ENCODE measurements around the gene PFDN4. TPM values are rescaled to one million over a fixed set of nuclear protein-coding genes. Genes with fewer than 3 reads are reported as not detected.
"Not testable (repeated sequence)": the region's sequence is repeated elsewhere in the genome, so short reads cannot be mapped to it uniquely, and the experiment has no call there.

The PFDN4 gene
- total and polyA plus RNA-seq, 4 experiments from 2014 or later = 15.2 to 70.7 (median 30.2) TPM

- ChIA-PET POLR2A (ENCODE audit: partially characterized antibody) (no interaction called here), CTCF (ENCODE audit: partially characterized antibody) (interaction anchor here (1.7 kb wide), 1 partner anchor 20 kb away, joined by 3 read pairs; no protein-coding TSS in a partner anchor)
- Histone ChIP-seq H3K9me3 (ENCODE audit: control insufficient read depth in 1 of 2, low read length in 2 of 2) (peaks cover 0 to 4% of the 10 kb centered on the region in 2 donors), H3K4me3 (ENCODE audit: low read length in 2 of 2) (no peak overlapping the region), H3K27ac (ENCODE audit: low read depth, low read length) (no peak overlapping the region), H3K4me1 (ENCODE audit: insufficient read depth, low read length) (no peaks in the 10 kb centered on the region), H3K36me3 (ENCODE audit: insufficient read depth, low read length) (no peaks in the 10 kb centered on the region), H3K27me3 (ENCODE audit: insufficient read depth, low read length) (no peaks in the 10 kb centered on the region)
- H3K9me3 Mint-ChIP-seq = peaks cover 0 to 19% (median 6%) of the 10 kb centered on the region in 8 donors
- peaks cover 21 to 28% of the 10 kb centered on the region in 2 donors for H3K27me3 Mint-ChIP-seq
- no peak overlapping the region for H3K27ac Mint-ChIP-seq
- no peak for DNase-seq
- H3K36me3 Mint-ChIP-seq = no peaks in the 10 kb centered on the region
- no peak overlapping the region for H3K4me3 Mint-ChIP-seq
- intact Hi-C loops (cut with micrococcal nuclease) = no loop called here
- H3K4me1 Mint-ChIP-seq = no peaks in the 10 kb centered on the region
Observed at GRCh38 chr20:54234991-54235390, 27.1 kb downstream of the PFDN4 start.

- ChIA-PET CTCF (ENCODE audit: partially characterized antibody) (no interaction called here), POLR2A (ENCODE audit: partially characterized antibody) (interaction anchor here (0.7 kb wide), 1 partner anchor 361 kb away, joined by 3 read pairs; no protein-coding TSS in a partner anchor)
- Histone ChIP-seq H3K27ac (ENCODE audit: low read depth, low read length) (no peak overlapping the region), H3K4me1 (ENCODE audit: insufficient read depth, low read length) (no peaks in the 10 kb centered on the region), H3K4me3 (ENCODE audit: low read length in 2 of 2) (no peak overlapping the region), H3K36me3 (ENCODE audit: insufficient read depth, low read length) (no peaks in the 10 kb centered on the region), H3K27me3 (ENCODE audit: insufficient read depth, low read length) (no peaks in the 10 kb centered on the region), H3K9me3 (ENCODE audit: control insufficient read depth in 1 of 2, low read length in 2 of 2) (peaks cover 0 to 4% of the 10 kb centered on the region in 2 donors)
- Mint-ChIP-seq H3K4me3 (no peak overlapping the region), H3K36me3 (no peaks in the 10 kb centered on the region), H3K4me1 (no peaks in the 10 kb centered on the region), H3K27me3 (peaks cover 23 to 31% of the 10 kb centered on the region in 2 donors), H3K27ac (no peak overlapping the region), H3K9me3 (peaks cover 0 to 9% (median 4%) of the 10 kb centered on the region in 8 donors)
- intact Hi-C loops (cut with micrococcal nuclease) = no loop called here
- DNase-seq = no peak
Observed at GRCh38 chr20:54237116-54237943, 29.4 kb downstream of the PFDN4 start.

GRCh38 chr20:54244113-54244512 is 36.2 kb downstream of the PFDN4 start:
- no peak overlapping the region for H3K27ac Mint-ChIP-seq
- Histone ChIP-seq H3K27ac (ENCODE audit: low read depth, low read length) (no peak overlapping the region), H3K36me3 (ENCODE audit: insufficient read depth, low read length) (no peaks in the 10 kb centered on the region), H3K4me1 (ENCODE audit: insufficient read depth, low read length) (no peaks in the 10 kb centered on the region), H3K27me3 (ENCODE audit: insufficient read depth, low read length) (no peaks in the 10 kb centered on the region), H3K9me3 (ENCODE audit: control insufficient read depth in 1 of 2, low read length in 2 of 2) (no peaks in the 10 kb centered on the region), H3K4me3 (ENCODE audit: low read length in 2 of 2) (no peak overlapping the region)
- peaks cover 0 to 15% (median 5%) of the 10 kb centered on the region in 8 donors for H3K9me3 Mint-ChIP-seq
- CTCF ChIA-PET (ENCODE audit: partially characterized antibody) = interaction anchor here (1.0 kb wide), 1 partner anchor 140 kb away, joined by 4 read pairs; no protein-coding TSS in a partner anchor
- peaks cover 5 to 9% of the 10 kb centered on the region in 2 donors for H3K27me3 Mint-ChIP-seq
- H3K4me1 Mint-ChIP-seq = no peaks in the 10 kb centered on the region
- DNase-seq = no peak
- intact Hi-C loops (cut with micrococcal nuclease) = no loop called here
- POLR2A ChIA-PET (ENCODE audit: partially characterized antibody) = no interaction called here
- H3K36me3 Mint-ChIP-seq = no peaks in the 10 kb centered on the region
- no peak overlapping the region for H3K4me3 Mint-ChIP-seq

GRCh38 chr20:54248705-54249104 is 40.8 kb downstream of the PFDN4 start:
- H3K4me3 Mint-ChIP-seq; CTCF ChIA-PET (ENCODE audit: partially characterized antibody); H3K36me3 Mint-ChIP-seq; H3K27me3 ChIP-seq (ENCODE audit: insufficient read depth, low read length); H3K9me3 ChIP-seq (ENCODE audit: control insufficient read depth in 1 of 2, low read length in 2 of 2); H3K27ac ChIP-seq (ENCODE audit: low read depth, low read length); H3K36me3 ChIP-seq (ENCODE audit: insufficient read depth, low read length); POLR2A ChIA-PET (ENCODE audit: partially characterized antibody); DNase-seq; H3K4me3 ChIP-seq (ENCODE audit: low read length in 2 of 2); H3K27ac Mint-ChIP-seq; intact Hi-C loops (cut with micrococcal nuclease); H3K9me3 Mint-ChIP-seq; H3K4me1 ChIP-seq (ENCODE audit: insufficient read depth, low read length); H3K4me1 Mint-ChIP-seq; H3K27me3 Mint-ChIP-seq: not testable (repeated sequence)

- no peak for DNase-seq
- ChIA-PET CTCF (ENCODE audit: partially characterized antibody) (no interaction called here), POLR2A (ENCODE audit: partially characterized antibody) (no interaction called here)
Observed at GRCh38 chr20:54250691-54251090, 42.8 kb downstream of the PFDN4 start.

GRCh38 chr20:54251096-54251495 is 43.2 kb downstream of the PFDN4 start:
- Histone ChIP-seq H3K27me3 (ENCODE audit: insufficient read depth, low read length) (no peaks in the 10 kb centered on the region), H3K27ac (ENCODE audit: low read depth, low read length) (no peak overlapping the region), H3K36me3 (ENCODE audit: insufficient read depth, low read length) (no peaks in the 10 kb centered on the region), H3K9me3 (ENCODE audit: control insufficient read depth in 1 of 2, low read length in 2 of 2) (no peaks in the 10 kb centered on the region), H3K4me1 (ENCODE audit: insufficient read depth, low read length) (no peaks in the 10 kb centered on the region), H3K4me3 (ENCODE audit: low read length in 2 of 2) (no peak overlapping the region)
- H3K27ac Mint-ChIP-seq = no peak overlapping the region
- no peak overlapping the region for H3K4me3 Mint-ChIP-seq
- no peak for DNase-seq
- H3K36me3 Mint-ChIP-seq = no peaks in the 10 kb centered on the region
- H3K4me1 Mint-ChIP-seq = no peaks in the 10 kb centered on the region
- ChIA-PET CTCF (ENCODE audit: partially characterized antibody) (no interaction called here), POLR2A (ENCODE audit: partially characterized antibody) (no interaction called here)
- H3K27me3 Mint-ChIP-seq = peaks cover 0 to 4% of the 10 kb centered on the region in 2 donors
- peaks cover 0 to 6% (median 0%) of the 10 kb centered on the region in 8 donors for H3K9me3 Mint-ChIP-seq
- intact Hi-C loops (cut with micrococcal nuclease) = no loop called here

More at GRCh38 chr20:54250691-54251090, 42.8 kb downstream of the PFDN4 start:
- Histone ChIP-seq H3K4me3 (ENCODE audit: low read length in 2 of 2) (no peak overlapping the region), H3K27me3 (ENCODE audit: insufficient read depth, low read length) (no peaks in the 10 kb centered on the region), H3K9me3 (ENCODE audit: control insufficient read depth in 1 of 2, low read length in 2 of 2) (no peaks in the 10 kb centered on the region), H3K27ac (ENCODE audit: low read depth, low read length) (no peak overlapping the region), H3K36me3 (ENCODE audit: insufficient read depth, low read length) (no peaks in the 10 kb centered on the region), H3K4me1 (ENCODE audit: insufficient read depth, low read length) (no peaks in the 10 kb centered on the region)
- no peak overlapping the region for H3K27ac Mint-ChIP-seq
- H3K4me3 Mint-ChIP-seq = no peak overlapping the region
- intact Hi-C loops (cut with micrococcal nuclease) = no loop called here
- peaks cover 0 to 6% (median 0%) of the 10 kb centered on the region in 8 donors for H3K9me3 Mint-ChIP-seq
- no peaks in the 10 kb centered on the region for H3K36me3 Mint-ChIP-seq
- H3K4me1 Mint-ChIP-seq = no peaks in the 10 kb centered on the region
- H3K27me3 Mint-ChIP-seq = peaks cover 0 to 4% of the 10 kb centered on the region in 2 donors

GRCh38 chr20:54254596-54254995 is 46.7 kb downstream of the PFDN4 start:
- no peaks in the 10 kb centered on the region for H3K36me3 Mint-ChIP-seq
- no peak for DNase-seq
- ChIA-PET CTCF (ENCODE audit: partially characterized antibody) (interaction anchor here (1.0 kb wide), 1 partner anchor 21 kb away, joined by 3 read pairs; no protein-coding TSS in a partner anchor), POLR2A (ENCODE audit: partially characterized antibody) (no interaction called here)
- H3K4me1 ChIP-seq (ENCODE audit: insufficient read depth, low read length) = no peaks in the 10 kb centered on the region
- H3K27ac Mint-ChIP-seq = no peak overlapping the region
- no peak overlapping the region for H3K4me3 Mint-ChIP-seq
- H3K4me3 ChIP-seq (ENCODE audit: low read length in 2 of 2) = no peak overlapping the region
- H3K27me3 Mint-ChIP-seq = peaks cover 0 to 9% of the 10 kb centered on the region in 2 donors
- H3K36me3 ChIP-seq (ENCODE audit: insufficient read depth, low read length) = no peaks in the 10 kb centered on the region
- intact Hi-C loops (cut with micrococcal nuclease) = no loop called here
- peaks cover 0 to 3% (median 0%) of the 10 kb centered on the region in 8 donors for H3K9me3 Mint-ChIP-seq
- H3K4me1 Mint-ChIP-seq = no peaks in the 10 kb centered on the region
- H3K27ac ChIP-seq (ENCODE audit: low read depth, low read length) = no peak overlapping the region
- no peaks in the 10 kb centered on the region for H3K27me3 ChIP-seq (ENCODE audit: insufficient read depth, low read length)
- H3K9me3 ChIP-seq (ENCODE audit: control insufficient read depth in 1 of 2, low read length in 2 of 2) = no peaks in the 10 kb centered on the region

Data from CD4-positive, alpha-beta memory T cell (primary cell).